H9 (cell line): ENCODE results near the gene YPEL3. TPM values are rescaled to one million over a fixed set of nuclear protein-coding genes. Genes with fewer than 3 reads are reported as not detected.

Experiments
- DNase-seq: peaks from one replicate; pipeline ENCODE4 v3.0.0-alpha.2; 2017
- H2AFZ ChIP-seq: one replicate; pipeline ENCODE4 v1.6.1; 2013; ENCODE audit warnings: mild to moderate bottlenecking, low read length, control low read depth, moderate library complexity
- H2AK5ac ChIP-seq: 2 replicates; pipeline ENCODE4 v1.6.1; 2013; ENCODE audit warnings: low read length, control low read depth, mixed read lengths; ENCODE audit not compliant: insufficient read length
- H2BK120ac ChIP-seq: one replicate; pipeline ENCODE4 v1.6.1; 2013; ENCODE audit warnings: low read depth, mild to moderate bottlenecking, low read length, control low read depth, inconsistent platforms; ENCODE audit not compliant: poor library complexity, severe bottlenecking
- H2BK12ac ChIP-seq: 2 replicates; pipeline ENCODE4 v1.6.1; 2013; ENCODE audit warnings: low read length, control low read depth, mixed read lengths, low read depth; ENCODE audit not compliant: insufficient read length
- H2BK15ac ChIP-seq: 2 replicates; pipeline ENCODE4 v1.6.1; 2013; ENCODE audit warnings: low read depth, low read length, control low read depth
- H2BK20ac ChIP-seq: one replicate; pipeline ENCODE4 v1.6.1; 2013; ENCODE audit warnings: low read depth, mild to moderate bottlenecking, low read length, control low read depth, inconsistent platforms; ENCODE audit not compliant: poor library complexity, severe bottlenecking
- H2BK5ac ChIP-seq: 2 replicates; pipeline ENCODE4 v1.6.1; 2013; ENCODE audit warnings: low read length, control low read depth, mixed read lengths; ENCODE audit not compliant: insufficient read length
- H3K14ac ChIP-seq: 2 replicates; pipeline ENCODE4 v1.6.1; 2013; ENCODE audit warnings: low read length, control low read depth; ENCODE audit not compliant: insufficient read depth
- H3K18ac ChIP-seq: 2 replicates; pipeline ENCODE4 v1.6.1; 2013; ENCODE audit warnings: low read depth, mild to moderate bottlenecking, mixed read lengths, low read length, control low read depth; ENCODE audit not compliant: insufficient read length
- H3K23ac ChIP-seq: 2 replicates; pipeline ENCODE4 v1.6.1; 2013; ENCODE audit warnings: low read length, control low read depth, mixed read lengths, low read depth; ENCODE audit not compliant: insufficient read length
- H3K23me2 ChIP-seq: 2 replicates; pipeline ENCODE4 v1.6.1; 2013; ENCODE audit warnings: low read depth, mild to moderate bottlenecking, mixed read lengths, low read length, control low read depth; ENCODE audit not compliant: insufficient read length, poor library complexity, severe bottlenecking
- H3K27ac ChIP-seq: 2 replicates; pipeline ENCODE4 v1.5.1; 2013; ENCODE audit warnings: low read length, control low read depth, mixed read lengths, low read depth; ENCODE audit not compliant: insufficient read length
- H3K27me3 ChIP-seq: 2 replicates; pipeline ENCODE4 v1.6.1; 2013; ENCODE audit warnings: low read length, control low read depth, inconsistent platforms; ENCODE audit not compliant: insufficient read depth
- H3K4ac ChIP-seq: 2 replicates; pipeline ENCODE4 v1.6.1; 2013; ENCODE audit warnings: low read depth, mild to moderate bottlenecking, control low read depth, inconsistent platforms, low read length, moderate library complexity
- H3K4me1 ChIP-seq: 2 replicates; pipeline ENCODE4 v1.6.1; 2013; ENCODE audit warnings: low read length, control low read depth, inconsistent platforms; ENCODE audit not compliant: insufficient read depth
- H3K4me2 ChIP-seq: 2 replicates; pipeline ENCODE4 v1.6.1; 2013; ENCODE audit warnings: low read length, control low read depth, mixed read lengths; ENCODE audit not compliant: insufficient read length, insufficient read depth
- H3K56ac ChIP-seq: 2 replicates; pipeline ENCODE4 v1.6.1; 2013; ENCODE audit warnings: low read depth, mild to moderate bottlenecking, mixed read lengths, low read length, control low read depth; ENCODE audit not compliant: insufficient read length
- H3K79me1 ChIP-seq: 2 replicates; pipeline ENCODE4 v1.6.1; 2013; ENCODE audit warnings: low read depth, mild to moderate bottlenecking, moderate library complexity, low read length, control low read depth, inconsistent platforms; ENCODE audit not compliant: insufficient read depth, poor library complexity, severe bottlenecking
- H3K79me2 ChIP-seq: 2 replicates; pipeline ENCODE4 v1.6.1; 2013; ENCODE audit warnings: low read length, control low read depth, inconsistent platforms; ENCODE audit not compliant: insufficient read depth
- H3K9ac ChIP-seq: 2 replicates; pipeline ENCODE4 v1.6.1; 2013; ENCODE audit warnings: low read length, control low read depth, mixed read lengths; ENCODE audit not compliant: insufficient read length; ENCODE audit errors: extremely low read depth
- H3K9me3 ChIP-seq: one replicate; pipeline ENCODE4 v1.6.1; 2013; ENCODE audit warnings: low read depth, low read length, inconsistent platforms; ENCODE audit not compliant: control insufficient read depth
- H3T11ph ChIP-seq: one replicate; pipeline ENCODE4 v1.6.1; 2013; ENCODE audit warnings: mild to moderate bottlenecking, low read length, control low read depth, inconsistent platforms
- H4K20me1 ChIP-seq: one replicate; pipeline ENCODE4 v1.6.1; 2013; ENCODE audit not compliant: control insufficient read depth, insufficient read length, insufficient read depth
- H4K5ac ChIP-seq: 2 replicates; pipeline ENCODE4 v1.6.1; 2013; ENCODE audit warnings: low read depth, mild to moderate bottlenecking, mixed read lengths, low read length, control low read depth; ENCODE audit not compliant: insufficient read length
- H4K8ac ChIP-seq: replicated peaks from 2 replicates; pipeline ENCODE4 v1.6.1; 2013; ENCODE audit warnings: low read length, control low read depth, mixed read lengths, low read depth; ENCODE audit not compliant: insufficient read length
- H4K91ac ChIP-seq: 2 replicates; pipeline ENCODE4 v1.6.1; 2013; ENCODE audit warnings: low read depth, mild to moderate bottlenecking, moderate library complexity, mixed read lengths, low read length, control low read depth; ENCODE audit not compliant: insufficient read length
- H3K27ac Mint-ChIP-seq, 3 experiments: 2 replicates in 2 of 3; 3 replicates in 1 of 3; pipeline ENCODE4 v1.8.0; 2020 to 2021; ENCODE audit warnings: mixed read lengths in 3 of 3, mild to moderate bottlenecking in 1 of 3, moderate library complexity in 1 of 3
- H3K27me3 Mint-ChIP-seq: 2 replicates; pipeline ENCODE4 v1.8.0; 2021; ENCODE audit warnings: low read depth, mild to moderate bottlenecking, moderate library complexity, mixed read lengths
- H3K36me3 Mint-ChIP-seq, 3 experiments: 2 replicates in 2 of 3; 3 replicates in 1 of 3; pipeline ENCODE4 v1.8.0; 2020 to 2021; ENCODE audit warnings: low read depth in 3 of 3, mixed read lengths in 3 of 3; ENCODE audit not compliant: insufficient read depth in 1 of 3
- H3K4me1 Mint-ChIP-seq, 2 experiments: 2 replicates each; pipeline ENCODE4 v1.8.0; 2020; ENCODE audit warnings: mixed read lengths in 2 of 2
- H3K4me3 Mint-ChIP-seq, 2 experiments: 2 replicates in 1 of 2; 3 replicates in 1 of 2; pipeline ENCODE4 v1.8.0; 2020 to 2021; ENCODE audit warnings: mild to moderate bottlenecking in 2 of 2, mixed read lengths in 2 of 2, moderate library complexity in 1 of 2
- H3K9me3 Mint-ChIP-seq, 2 experiments: 2 replicates in 1 of 2; 3 replicates in 1 of 2; pipeline ENCODE4 v1.8.0; 2020; ENCODE audit warnings: mild to moderate bottlenecking in 2 of 2, mixed read lengths in 2 of 2, moderate library complexity in 1 of 2
- WGBS: extraction: QIAGEN DNeasy Blood & Tissue Kit; methylation state at CpG from one replicate; pipeline ENCODE4 v1.1.7; 2013; ENCODE audit warnings: missing lambda C conversion rate, low lambda C conversion rate, mixed read lengths; ENCODE audit not compliant: insufficient read length; ENCODE audit errors: extremely low coverage; 5-methylcytosine and 5-hydroxymethylcytosine counted together
- total RNA-seq: library from RNA; stranded (reverse); gene quantifications from 2 replicates; pipeline ENCODE4 v1.2.1, GENCODE V29; 2021
- TF ChIP-seq, protein P1 (sequence below): fragments of 200-600 bp; sonication (generic); conservative IDR thresholded peaks from 3 replicates; pipeline ENCODE4 v1.8.0; 2021; ENCODE audit warnings: antibody characterized with exemption, mild to moderate bottlenecking

Gene YPEL3
- total RNA-seq, 1 experiment from 2014 or later: 27.5 TPM

DNA sequence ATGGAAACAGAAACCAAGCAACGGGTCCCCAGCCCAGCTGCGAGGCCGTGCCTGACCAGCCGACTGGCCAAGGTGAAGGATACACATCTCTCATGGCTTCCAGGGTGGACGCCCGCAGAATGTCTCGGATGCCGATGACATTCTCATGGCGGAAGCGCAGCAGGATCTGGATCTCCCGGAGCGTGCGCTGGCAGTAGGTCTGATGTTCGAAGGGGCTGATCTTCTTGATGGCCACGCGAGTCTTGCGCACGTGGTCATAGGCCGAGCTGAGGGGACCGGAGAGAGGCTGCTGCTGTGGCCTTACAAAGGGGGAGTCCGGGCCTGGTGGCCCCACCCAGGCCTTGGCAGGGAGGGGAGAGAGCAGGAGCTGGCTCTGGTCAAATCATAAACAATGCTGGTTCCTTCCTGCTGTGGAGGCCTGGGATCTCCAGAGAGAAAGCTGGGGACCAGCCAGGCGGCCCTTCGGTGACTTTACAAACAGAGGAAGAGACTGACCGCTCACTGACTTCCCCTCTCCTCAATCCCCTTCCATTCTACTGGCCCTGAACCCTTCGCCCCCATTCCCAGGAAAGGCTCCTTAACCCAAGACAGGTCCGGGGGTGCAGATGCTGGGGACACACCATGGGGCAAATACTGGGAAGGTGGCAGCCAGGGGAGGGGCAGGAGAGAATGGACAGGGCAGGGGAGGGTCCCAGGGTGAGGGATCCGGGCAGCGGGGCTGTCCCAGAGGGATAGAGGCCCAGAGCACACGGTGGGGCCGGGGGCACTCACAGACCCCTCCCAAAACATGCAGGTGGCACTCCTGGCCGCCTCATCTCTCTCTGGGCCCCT is 25.9 kb upstream of the YPEL3 start:
- H3K79me1 ChIP-seq: no peaks in the 10 kb centered on the region
- peaks cover 3% of the 10 kb centered on the region for H3K23me2 ChIP-seq
- no peaks in the 10 kb centered on the region for H3K9me3 ChIP-seq
- H3T11ph ChIP-seq: no peak overlapping the region
- H3K9ac ChIP-seq: no peak overlapping the region
- TF ChIP-seq, protein P1, sequence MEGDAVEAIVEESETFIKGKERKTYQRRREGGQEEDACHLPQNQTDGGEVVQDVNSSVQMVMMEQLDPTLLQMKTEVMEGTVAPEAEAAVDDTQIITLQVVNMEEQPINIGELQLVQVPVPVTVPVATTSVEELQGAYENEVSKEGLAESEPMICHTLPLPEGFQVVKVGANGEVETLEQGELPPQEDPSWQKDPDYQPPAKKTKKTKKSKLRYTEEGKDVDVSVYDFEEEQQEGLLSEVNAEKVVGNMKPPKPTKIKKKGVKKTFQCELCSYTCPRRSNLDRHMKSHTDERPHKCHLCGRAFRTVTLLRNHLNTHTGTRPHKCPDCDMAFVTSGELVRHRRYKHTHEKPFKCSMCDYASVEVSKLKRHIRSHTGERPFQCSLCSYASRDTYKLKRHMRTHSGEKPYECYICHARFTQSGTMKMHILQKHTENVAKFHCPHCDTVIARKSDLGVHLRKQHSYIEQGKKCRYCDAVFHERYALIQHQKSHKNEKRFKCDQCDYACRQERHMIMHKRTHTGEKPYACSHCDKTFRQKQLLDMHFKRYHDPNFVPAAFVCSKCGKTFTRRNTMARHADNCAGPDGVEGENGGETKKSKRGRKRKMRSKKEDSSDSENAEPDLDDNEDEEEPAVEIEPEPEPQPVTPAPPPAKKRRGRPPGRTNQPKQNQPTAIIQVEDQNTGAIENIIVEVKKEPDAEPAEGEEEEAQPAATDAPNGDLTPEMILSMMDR: no peak
- H4K20me1 ChIP-seq: no peaks in the 10 kb centered on the region
- no peak overlapping the region for H2BK20ac ChIP-seq
- H3K27ac ChIP-seq: no peak overlapping the region
- no peak overlapping the region for H3K14ac ChIP-seq
- peak overlapping the region; percentile 55 to 91 (median 88); a peak in 3 of 7 replicates for H3K27ac Mint-ChIP-seq
- no peaks in the 10 kb centered on the region; the same call in 1 of the 2 replicates for H3K27me3 ChIP-seq
- peak overlapping the region; percentile 52 for H3K4me2 ChIP-seq
- no peak overlapping the region for H3K23ac ChIP-seq
- no peak overlapping the region for H3K18ac ChIP-seq
- no peaks in the 10 kb centered on the region for H3K79me2 ChIP-seq
- no peaks in the 10 kb centered on the region for H3K4me1 ChIP-seq
- H4K5ac ChIP-seq: no peak overlapping the region
- no peak overlapping the region for H3K4ac ChIP-seq
- WGBS: no CpG with 5 or more reads among the region's 31 CpGs
- H2AK5ac ChIP-seq: no peak overlapping the region
- H2BK12ac ChIP-seq: no peak overlapping the region
- H3K4me1 Mint-ChIP-seq: peaks cover 8 to 14% of the 10 kb centered on the region in 2 experiments
- peaks cover 4% of the 10 kb centered on the region for H3K27me3 Mint-ChIP-seq
- no peak overlapping the region for H2AFZ ChIP-seq
- no peak overlapping the region for H4K91ac ChIP-seq
- peak overlapping the region; percentile 79 to 89 for H3K4me3 Mint-ChIP-seq
- H3K36me3 Mint-ChIP-seq: peaks cover 0 to 26% (median 16%) of the 10 kb centered on the region in 3 experiments; a peak in 6 of 7 replicates
- no peak overlapping the region for H4K8ac ChIP-seq
- H2BK5ac ChIP-seq: no peak overlapping the region
- no peak overlapping the region for H2BK120ac ChIP-seq
- H3K9me3 Mint-ChIP-seq: no peaks in the 10 kb centered on the region
- no peak overlapping the region for H3K56ac ChIP-seq
- no peak overlapping the region for H2BK15ac ChIP-seq
- DNase-seq: peak; percentile 33
